Fibroblast of lung (primary cell): ENCODE measurements around the gene SNX3. TPM values are rescaled to one million over a fixed set of nuclear protein-coding genes. Genes with fewer than 3 reads are reported as not detected.

Source experiments
- DNase-seq, 2 donors: peaks; one replicate each; pipeline versions ENCODE4 v3.0.0 to v3.0.0-alpha.2; 2010; ENCODE audit warnings: low read depth in 2 of 2
- H2AFZ ChIP-seq: 2 replicates; pipeline ENCODE4 v1.5.1; 2012; ENCODE audit warnings: low read length, control low read depth, inconsistent platforms
- H3K27ac ChIP-seq: 2 replicates; pipeline ENCODE4 v1.5.1; 2011; ENCODE audit warnings: low read length, control low read depth; ENCODE audit not compliant: insufficient read depth
- H3K27me3 ChIP-seq: 2 replicates; pipeline ENCODE4 v1.5.1; 2011; ENCODE audit warnings: mild to moderate bottlenecking, low read length; ENCODE audit not compliant: control insufficient read depth, insufficient read depth
- H3K36me3 ChIP-seq: 2 replicates; pipeline ENCODE4 v1.5.1; 2011; ENCODE audit warnings: low read length; ENCODE audit not compliant: control insufficient read depth, insufficient read depth
- H3K4me1 ChIP-seq: 2 replicates; pipeline ENCODE4 v1.5.1; 2011; ENCODE audit warnings: low read length; ENCODE audit not compliant: control insufficient read depth, insufficient read depth; ENCODE audit errors: extremely low read depth
- H3K4me2 ChIP-seq: 2 replicates; pipeline ENCODE4 v1.5.1; 2011; ENCODE audit warnings: low read length, control low read depth; ENCODE audit not compliant: insufficient read depth; ENCODE audit errors: extremely low read depth
- H3K4me3 ChIP-seq, 4 experiments: fragments of 200-600 bp in 1 of 4; sonication (generic) in 1 of 4; replicated peaks in 1 of 4; 2 replicates each; pipeline ENCODE4 v1.5.1; 2011 to 2016; ENCODE audit warnings: low read length in 4 of 4, low read depth in 3 of 4, mild to moderate bottlenecking in 3 of 4, control low read depth in 2 of 4, inconsistent platforms in 1 of 4, mixed read lengths in 1 of 4; ENCODE audit not compliant: insufficient read depth in 1 of 4; ENCODE audit errors: control extremely low read depth in 1 of 4
- H3K79me2 ChIP-seq: 2 replicates; pipeline ENCODE4 v1.5.1; 2012; ENCODE audit warnings: mild to moderate bottlenecking, low read length, inconsistent platforms; ENCODE audit not compliant: control insufficient read depth, insufficient read depth
- H3K9ac ChIP-seq: 2 replicates; pipeline ENCODE4 v1.5.1; 2011; ENCODE audit warnings: mild to moderate bottlenecking, low read length, control low read depth; ENCODE audit not compliant: insufficient read depth
- H3K9me3 ChIP-seq: 2 replicates; pipeline ENCODE4 v1.5.1; 2012; ENCODE audit warnings: low read depth, low read length; ENCODE audit not compliant: control insufficient read depth, insufficient read depth
- H4K20me1 ChIP-seq: 2 replicates; pipeline ENCODE4 v1.5.1; 2011; ENCODE audit warnings: low read length; ENCODE audit not compliant: control insufficient read depth, insufficient read depth; ENCODE audit errors: extremely low read depth
- CTCF ChIP-seq, 2 donors: IDR thresholded peaks in 1 of 2; conservative IDR thresholded peaks in 1 of 2; 1 replicate in 1 of 2; 2 replicates in 1 of 2; pipeline ENCODE4 v1.5.1; 2011 to 2012; ENCODE audit warnings: low read length in 2 of 2, control low read depth in 1 of 2, inconsistent platforms in 1 of 2, low read depth in 1 of 2, mild to moderate bottlenecking in 1 of 2
- EZH2 ChIP-seq: IDR thresholded peaks from 2 replicates; pipeline ENCODE4 v1.5.1; 2012; ENCODE audit warnings: low read length, control low read depth, mild to moderate bottlenecking; ENCODE audit errors: missing control alignments
- polyA plus RNA-seq, 2 donors: library from polyadenylated mRNA; depleted of rRNA in 1 of 2; stranded (reverse) in 1 of 2; unstranded in 1 of 2; fragments of >200 nt; gene quantifications; 2 replicates each; pipeline ENCODE4 v1.2.1, GENCODE V29; 2011 to 2012; ENCODE audit warnings: missing spikeins in 1 of 2
- total RNA-seq: library from RNA; depleted of rRNA; stranded (reverse); fragments of >200 nt; gene quantifications from 2 replicates; pipeline ENCODE4 v1.2.1, GENCODE V29; 2014

The SNX3 gene
- total and polyA plus RNA-seq, 2 donors (not counting 1 experiment from before 2014, with no cell fraction given), result 209 to 428 TPM

- H3K27me3 ChIP-seq, result peaks cover 92% of the 10 kb centered on the region
- no peak overlapping the region for H2AFZ ChIP-seq
Measured at GRCh38 chr6:108166664-108167448, 94.0 kb downstream of the SNX3 start.

GRCh38 chr6:108165714-108166663, 94.9 kb downstream of the SNX3 start, which contains the start of gene NR2E1:
NR2E1 (plus strand) TSS chr6:108166022; CDS start chr6:108166766, 744 bp downstream.
- H3K27ac ChIP-seq, result no peak within 1 kb of the TSS
- no peak within 1 kb of the TSS for H2AFZ ChIP-seq
- no peak within 1 kb of the TSS for H3K4me3 ChIP-seq

More at GRCh38 chr6:108166664-108167448, 94.0 kb downstream of the SNX3 start:
- no peaks in the 10 kb centered on the region for H3K36me3 ChIP-seq
- H3K27ac ChIP-seq, result no peak overlapping the region
- no peaks in the 10 kb centered on the region for H3K79me2 ChIP-seq
- H3K9ac ChIP-seq, result no peak overlapping the region
- no peaks in the 10 kb centered on the region for H3K9me3 ChIP-seq
- no peaks in the 10 kb centered on the region for H4K20me1 ChIP-seq
- TF ChIP-seq EZH2 (peak; percentile 39), CTCF (conservative IDR thresholded peaks at IDR 0.05 in 1 of 2, IDR thresholded peaks at IDR 0.05 in 1 of 2; ENCODE audit: low read depth in 1 of 2, low read length in 2 of 2) (no peak)
- no peak overlapping the region for H3K4me2 ChIP-seq
- DNase-seq, result no peak
- no peak overlapping the region for H3K4me3 ChIP-seq
- H3K4me1 ChIP-seq, result no peaks in the 10 kb centered on the region

More at GRCh38 chr6:108165714-108166663, 94.9 kb downstream of the SNX3 start, which contains the start of gene NR2E1:
- Histone ChIP-seq H3K79me2 (no peaks in the 10 kb centered on the region), H3K27me3 (peaks cover 94% of the 10 kb centered on the region), H3K9ac (no peak within 1 kb of the TSS), H3K4me2 (peak within 1 kb of the TSS; percentile 15), H3K9me3 (no peaks in the 10 kb centered on the region), H3K4me1 (no peaks in the 10 kb centered on the region), H3K36me3 (no peaks in the 10 kb centered on the region), H4K20me1 (no peaks in the 10 kb centered on the region)
- peak; percentile 14 to 21 for DNase-seq
- no peak for TF ChIP-seq CTCF (conservative IDR thresholded peaks at IDR 0.05 in 1 of 2, IDR thresholded peaks at IDR 0.05 in 1 of 2; ENCODE audit: low read depth in 1 of 2, low read length in 2 of 2)
- TF ChIP-seq EZH2, result peak; percentile 76
